ENCODE data around the gene F8A1. TPM values are rescaled to one million over a fixed set of nuclear protein-coding genes. Genes with fewer than 3 reads are reported as not detected.
"Not testable (repeated sequence)": the region's sequence is repeated elsewhere in the genome, so short reads cannot be mapped to it uniquely, and the experiment has no call there.

Gene F8A1
- total RNA-seq, 4 donors from 2014 or later = 4.4 to 10.8 (median 7.6) TPM

DNA sequence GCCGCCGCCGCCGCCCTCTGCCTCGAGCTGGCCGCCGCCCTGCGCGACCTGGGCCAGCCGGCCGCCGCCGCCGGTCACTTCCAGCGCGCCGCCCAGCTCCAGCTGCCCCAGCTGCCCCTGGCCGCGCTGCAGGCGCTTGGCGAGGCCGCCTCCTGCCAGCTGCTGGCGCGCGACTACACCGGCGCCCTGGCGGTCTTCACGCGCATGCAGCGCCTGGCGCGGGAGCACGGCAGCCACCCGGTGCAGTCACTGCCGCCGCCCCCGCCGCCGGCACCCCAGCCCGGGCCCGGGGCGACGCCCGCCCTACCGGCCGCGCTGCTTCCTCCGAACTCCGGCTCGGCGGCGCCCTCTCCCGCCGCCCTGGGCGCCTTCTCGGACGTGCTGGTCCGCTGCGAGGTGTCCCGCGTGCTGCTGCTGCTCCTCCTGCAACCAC, 650 bp downstream of the F8A1 start:
- not testable (repeated sequence) for DNase-seq (ENCODE audit: low spot score in 2 of 2); H3K4me1 ChIP-seq; H3K9me3 ChIP-seq; H3K27me3 ChIP-seq; H3K4me3 ChIP-seq; H3K36me3 ChIP-seq; H3K27ac ChIP-seq
- no CpG with 5 or more reads among the region's 62 CpGs for WGBS

DNA sequence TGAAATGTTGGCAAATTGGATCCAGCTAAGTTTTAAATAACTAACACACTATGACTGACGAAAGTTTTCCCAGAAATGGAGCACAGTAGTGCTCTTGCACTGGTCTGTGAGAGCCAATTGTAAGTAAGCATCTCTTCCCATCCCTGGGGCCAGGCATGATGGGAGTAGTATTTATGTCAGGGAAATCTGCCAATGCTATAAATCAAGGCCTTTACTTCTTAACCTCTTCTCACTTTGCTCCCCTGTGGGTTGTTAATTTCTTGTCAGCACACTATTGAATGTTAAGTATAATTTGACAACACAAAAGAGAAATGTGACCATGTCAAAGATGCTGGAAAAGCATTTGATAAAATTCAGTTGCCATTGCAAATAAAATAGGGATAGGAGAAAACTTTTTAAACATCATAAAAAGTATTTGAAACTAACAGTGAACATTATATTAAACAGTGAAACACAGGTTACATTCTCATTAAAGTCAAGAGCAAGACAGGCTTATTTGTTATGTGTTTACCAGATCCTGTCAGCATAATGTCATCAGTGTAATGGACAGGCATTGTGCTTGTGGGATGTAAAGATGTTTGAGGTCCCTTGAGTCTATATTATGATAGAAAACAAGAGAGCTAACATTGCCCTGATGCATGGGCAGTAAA, 5.0 kb downstream of the F8A1 start:
- H3K4me3 ChIP-seq = no peak overlapping the region
- no peaks in the 10 kb centered on the region for H3K27me3 ChIP-seq
- 27% methylated on average over 1 of the region's 1 CpG for WGBS
- no peaks in the 10 kb centered on the region for H3K36me3 ChIP-seq
- no peaks in the 10 kb centered on the region for H3K4me1 ChIP-seq
- DNase-seq (ENCODE audit: low spot score in 2 of 2) = no peak
- TF ChIP-seq EP300 (IDR thresholded peaks at IDR 0.05) (no peak), POLR2AphosphoS5 (IDR thresholded peaks at IDR 0.05) (no peak), POLR2A (IDR thresholded peaks at IDR 0.05) (no peak)
- TF ChIP-seq, protein P1, sequence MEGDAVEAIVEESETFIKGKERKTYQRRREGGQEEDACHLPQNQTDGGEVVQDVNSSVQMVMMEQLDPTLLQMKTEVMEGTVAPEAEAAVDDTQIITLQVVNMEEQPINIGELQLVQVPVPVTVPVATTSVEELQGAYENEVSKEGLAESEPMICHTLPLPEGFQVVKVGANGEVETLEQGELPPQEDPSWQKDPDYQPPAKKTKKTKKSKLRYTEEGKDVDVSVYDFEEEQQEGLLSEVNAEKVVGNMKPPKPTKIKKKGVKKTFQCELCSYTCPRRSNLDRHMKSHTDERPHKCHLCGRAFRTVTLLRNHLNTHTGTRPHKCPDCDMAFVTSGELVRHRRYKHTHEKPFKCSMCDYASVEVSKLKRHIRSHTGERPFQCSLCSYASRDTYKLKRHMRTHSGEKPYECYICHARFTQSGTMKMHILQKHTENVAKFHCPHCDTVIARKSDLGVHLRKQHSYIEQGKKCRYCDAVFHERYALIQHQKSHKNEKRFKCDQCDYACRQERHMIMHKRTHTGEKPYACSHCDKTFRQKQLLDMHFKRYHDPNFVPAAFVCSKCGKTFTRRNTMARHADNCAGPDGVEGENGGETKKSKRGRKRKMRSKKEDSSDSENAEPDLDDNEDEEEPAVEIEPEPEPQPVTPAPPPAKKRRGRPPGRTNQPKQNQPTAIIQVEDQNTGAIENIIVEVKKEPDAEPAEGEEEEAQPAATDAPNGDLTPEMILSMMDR (IDR thresholded peaks at IDR 0.05) = no peak
- H3K27ac ChIP-seq = no peak overlapping the region
- H3K9me3 ChIP-seq = no peaks in the 10 kb centered on the region

- Histone ChIP-seq H3K27me3 (no peaks in the 10 kb centered on the region), H3K27ac (no peak overlapping the region), H3K4me1 (no peaks in the 10 kb centered on the region), H3K36me3 (no peaks in the 10 kb centered on the region), H3K4me3 (no peak overlapping the region), H3K9me3 (no peaks in the 10 kb centered on the region)
- WGBS = 64% methylated on average over 1 of the region's 1 CpG
- DNase-seq (ENCODE audit: low spot score in 2 of 2) = no peak
- TF ChIP-seq, protein P1 (IDR thresholded peaks at IDR 0.05) = no peak
- TF ChIP-seq EP300 (IDR thresholded peaks at IDR 0.05) = no peak
- TF ChIP-seq POLR2A (IDR thresholded peaks at IDR 0.05) = no peak
Measured at GRCh38 chrX:154892296-154892695, 6.1 kb downstream of the F8A1 start.

GRCh38 chrX:154900323-154900722, 14.2 kb downstream of the F8A1 start:
- H3K4me3 ChIP-seq = no peak overlapping the region
- TF ChIP-seq EP300 (IDR thresholded peaks at IDR 0.05) (no peak), POLR2AphosphoS5 (IDR thresholded peaks at IDR 0.05) (no peak), POLR2A (IDR thresholded peaks at IDR 0.05) (no peak)
- TF ChIP-seq, protein P1 (IDR thresholded peaks at IDR 0.05) = no peak
- no peaks in the 10 kb centered on the region for H3K9me3 ChIP-seq
- WGBS = 83% methylated on average over 8 of the region's 8 CpGs
- no peak for DNase-seq (ENCODE audit: low spot score in 2 of 2)
- H3K27ac ChIP-seq = no peak overlapping the region
- H3K36me3 ChIP-seq = no peaks in the 10 kb centered on the region
- no peaks in the 10 kb centered on the region for H3K4me1 ChIP-seq
- H3K27me3 ChIP-seq = no peaks in the 10 kb centered on the region

- 70% methylated on average over 1 of the region's 1 CpG for WGBS
- Histone ChIP-seq H3K9me3 (no peaks in the 10 kb centered on the region), H3K27ac (no peak overlapping the region), H3K36me3 (no peaks in the 10 kb centered on the region), H3K4me3 (no peak overlapping the region), H3K4me1 (no peaks in the 10 kb centered on the region), H3K27me3 (no peaks in the 10 kb centered on the region)
- DNase-seq (ENCODE audit: low spot score in 2 of 2) = no peak
- no peak for TF ChIP-seq POLR2A (IDR thresholded peaks at IDR 0.05)
Measured at GRCh38 chrX:154902408-154902807, 16.3 kb downstream of the F8A1 start.

GRCh38 chrX:154908821-154909220, 22.7 kb downstream of the F8A1 start:
- H3K27ac ChIP-seq = no peak overlapping the region
- H3K4me1 ChIP-seq = no peaks in the 10 kb centered on the region
- H3K9me3 ChIP-seq = no peaks in the 10 kb centered on the region
- H3K4me3 ChIP-seq = no peak overlapping the region
- WGBS = 78% methylated on average over 3 of the region's 3 CpGs
- no peaks in the 10 kb centered on the region for H3K27me3 ChIP-seq
- TF ChIP-seq EP300 (IDR thresholded peaks at IDR 0.05) (no peak), POLR2AphosphoS5 (IDR thresholded peaks at IDR 0.05) (no peak), POLR2A (IDR thresholded peaks at IDR 0.05) (no peak)
- TF ChIP-seq, protein P1 (IDR thresholded peaks at IDR 0.05) = no peak
- no peaks in the 10 kb centered on the region for H3K36me3 ChIP-seq
- DNase-seq (ENCODE audit: low spot score in 2 of 2) = no peak

- H3K9me3 ChIP-seq = not testable (repeated sequence)
- WGBS = 89% methylated on average over 4 of the region's 4 CpGs
Measured at GRCh38 chrX:154910048-154910447, 23.9 kb downstream of the F8A1 start.

GRCh38 chrX:154910528-154910927, 24.4 kb downstream of the F8A1 start:
- not testable (repeated sequence) for H3K27me3 ChIP-seq; DNase-seq (ENCODE audit: low spot score in 2 of 2)
- WGBS = 80% methylated on average over 11 of the region's 11 CpGs

More at GRCh38 chrX:154910048-154910447, 23.9 kb downstream of the F8A1 start:
- H3K4me3 ChIP-seq; H3K27me3 ChIP-seq; DNase-seq (ENCODE audit: low spot score in 2 of 2); H3K4me1 ChIP-seq; H3K27ac ChIP-seq; H3K36me3 ChIP-seq: not testable (repeated sequence)

More at GRCh38 chrX:154910528-154910927, 24.4 kb downstream of the F8A1 start:
- not testable (repeated sequence) for H3K27ac ChIP-seq, H3K4me3 ChIP-seq, H3K9me3 ChIP-seq, H3K4me1 ChIP-seq, H3K36me3 ChIP-seq
